ENCODE measurements around the gene MED6. TPM values are rescaled to one million over a fixed set of nuclear protein-coding genes. Genes with fewer than 3 reads are reported as not detected.

Gene MED6
- total RNA-seq, 1 experiment from 2014 or later: 49.9 TPM

- no peaks in the 10 kb centered on the region for H3K36me3 ChIP-seq (ENCODE audit: insufficient read depth, low read length)
- no peak overlapping the region for H3K27ac ChIP-seq (ENCODE audit: low read length)
- no peak overlapping the region for H3K9ac ChIP-seq (ENCODE audit: low read length)
- no peaks in the 10 kb centered on the region for H3K9me3 ChIP-seq (ENCODE audit: low read length)
- no peaks in the 10 kb centered on the region for H3K4me1 ChIP-seq (ENCODE audit: low read length)
- H3K79me2 ChIP-seq (ENCODE audit: low read length): no peaks in the 10 kb centered on the region
- no peaks in the 10 kb centered on the region for H3K27me3 ChIP-seq (ENCODE audit: low read length)
- no peak overlapping the region for H3K4me3 ChIP-seq (ENCODE audit: low read length)
- DNase-seq: no peak
- H3K9me2 ChIP-seq (replicated peaks; ENCODE audit: insufficient read depth, low read length): no peaks in the 10 kb centered on the region
- no peak overlapping the region for H3K4me2 ChIP-seq (ENCODE audit: low read depth, low read length, poor library complexity, severe bottlenecking)
- H2AFZ ChIP-seq (ENCODE audit: low read length): no peak overlapping the region
- H4K20me1 ChIP-seq (ENCODE audit: insufficient read depth, low read depth, low read length): no peaks in the 10 kb centered on the region
These were observed 17.9 kb upstream of the MED6 start for GRCh38 chr14:70618314-70618713.

- Histone ChIP-seq H2AFZ (ENCODE audit: low read length) (no peak overlapping the region), H3K27ac (ENCODE audit: low read length) (no peak overlapping the region), H3K79me2 (ENCODE audit: low read length) (no peaks in the 10 kb centered on the region), H4K20me1 (ENCODE audit: insufficient read depth, low read depth, low read length) (no peaks in the 10 kb centered on the region), H3K4me3 (ENCODE audit: low read length) (no peak overlapping the region), H3K4me1 (ENCODE audit: low read length) (no peaks in the 10 kb centered on the region), H3K27me3 (ENCODE audit: low read length) (no peaks in the 10 kb centered on the region), H3K4me2 (ENCODE audit: low read depth, low read length, poor library complexity, severe bottlenecking) (no peak overlapping the region), H3K9me2 (replicated peaks; ENCODE audit: insufficient read depth, low read length) (no peaks in the 10 kb centered on the region), H3K9ac (ENCODE audit: low read length) (no peak overlapping the region), H3K36me3 (ENCODE audit: insufficient read depth, low read length) (no peaks in the 10 kb centered on the region), H3K9me3 (ENCODE audit: low read length) (no peaks in the 10 kb centered on the region)
- DNase-seq: no peak
These were observed 16.2 kb upstream of the MED6 start for GRCh38 chr14:70616646-70617045.

GRCh38 chr14:70611216-70611615, 10.8 kb upstream of the MED6 start:
- Histone ChIP-seq H3K27ac (ENCODE audit: low read length) (no peak overlapping the region), H3K36me3 (ENCODE audit: insufficient read depth, low read length) (no peaks in the 10 kb centered on the region), H3K4me1 (ENCODE audit: low read length) (no peaks in the 10 kb centered on the region), H3K27me3 (ENCODE audit: low read length) (no peaks in the 10 kb centered on the region), H3K9me2 (replicated peaks; ENCODE audit: insufficient read depth, low read length) (no peaks in the 10 kb centered on the region), H3K4me2 (ENCODE audit: low read depth, low read length, poor library complexity, severe bottlenecking) (no peak overlapping the region), H3K9me3 (ENCODE audit: low read length) (no peaks in the 10 kb centered on the region), H4K20me1 (ENCODE audit: insufficient read depth, low read depth, low read length) (no peaks in the 10 kb centered on the region), H3K4me3 (ENCODE audit: low read length) (no peak overlapping the region), H3K9ac (ENCODE audit: low read length) (no peak overlapping the region), H2AFZ (ENCODE audit: low read length) (no peak overlapping the region), H3K79me2 (ENCODE audit: low read length) (no peaks in the 10 kb centered on the region)
- DNase-seq: no peak

GRCh38 chr14:70602254-70602653, 1.8 kb upstream of the MED6 start:
- H3K79me2 ChIP-seq (ENCODE audit: low read length): peaks cover 33% of the 10 kb centered on the region
- H3K9ac ChIP-seq (ENCODE audit: low read length): no peak overlapping the region
- no peak overlapping the region for H3K4me2 ChIP-seq (ENCODE audit: low read depth, low read length, poor library complexity, severe bottlenecking)
- H3K9me2 ChIP-seq (replicated peaks; ENCODE audit: insufficient read depth, low read length): peaks cover 5% of the 10 kb centered on the region; the same call in 1 of the 2 replicates
- DNase-seq: peak; percentile 48
- H4K20me1 ChIP-seq (ENCODE audit: insufficient read depth, low read depth, low read length): peaks cover 10% of the 10 kb centered on the region; the same call in 1 of the 2 replicates
- no peak overlapping the region for H3K4me3 ChIP-seq (ENCODE audit: low read length)
- H3K36me3 ChIP-seq (ENCODE audit: insufficient read depth, low read length): peaks cover 5% of the 10 kb centered on the region; the same call in 1 of the 2 replicates
- H3K27me3 ChIP-seq (ENCODE audit: low read length): no peaks in the 10 kb centered on the region
- H2AFZ ChIP-seq (ENCODE audit: low read length): no peak overlapping the region
- H3K9me3 ChIP-seq (ENCODE audit: low read length): no peaks in the 10 kb centered on the region
- no peak overlapping the region for H3K27ac ChIP-seq (ENCODE audit: low read length)
- H3K4me1 ChIP-seq (ENCODE audit: low read length): peaks cover 31% of the 10 kb centered on the region

GRCh38 chr14:70601162-70601561, 707 bp upstream of the MED6 start:
- Histone ChIP-seq H3K4me3 (ENCODE audit: low read length) (peak overlapping the region; percentile 69), H3K27ac (ENCODE audit: low read length) (no peak overlapping the region), H3K79me2 (ENCODE audit: low read length) (peaks cover 44% of the 10 kb centered on the region), H3K36me3 (ENCODE audit: insufficient read depth, low read length) (peaks cover 15% of the 10 kb centered on the region), H2AFZ (ENCODE audit: low read length) (peak overlapping the region; percentile 66; the same call in 1 of the 2 replicates), H4K20me1 (ENCODE audit: insufficient read depth, low read depth, low read length) (peaks cover 14% of the 10 kb centered on the region; the same call in 1 of the 2 replicates), H3K9me3 (ENCODE audit: low read length) (no peaks in the 10 kb centered on the region), H3K9ac (ENCODE audit: low read length) (peak overlapping the region; percentile 76), H3K4me1 (ENCODE audit: low read length) (peaks cover 31% of the 10 kb centered on the region), H3K9me2 (replicated peaks; ENCODE audit: insufficient read depth, low read length) (peaks cover 5% of the 10 kb centered on the region; the same call in 1 of the 2 replicates), H3K27me3 (ENCODE audit: low read length) (no peaks in the 10 kb centered on the region), H3K4me2 (ENCODE audit: low read depth, low read length, poor library complexity, severe bottlenecking) (peak overlapping the region; percentile 90)
- no peak for DNase-seq

- Histone ChIP-seq H3K79me2 (ENCODE audit: low read length) (peaks cover 62% of the 10 kb centered on the region), H3K4me1 (ENCODE audit: low read length) (peaks cover 31% of the 10 kb centered on the region), H2AFZ (ENCODE audit: low read length) (no peak overlapping the region), H3K27ac (ENCODE audit: low read length) (no peak overlapping the region), H3K9ac (ENCODE audit: low read length) (peak overlapping the region; percentile 88), H3K27me3 (ENCODE audit: low read length) (no peaks in the 10 kb centered on the region), H3K4me2 (ENCODE audit: low read depth, low read length, poor library complexity, severe bottlenecking) (peak overlapping the region; percentile 99), H3K4me3 (ENCODE audit: low read length) (peak overlapping the region; percentile 94), H3K9me3 (ENCODE audit: low read length) (no peaks in the 10 kb centered on the region), H3K9me2 (replicated peaks; ENCODE audit: insufficient read depth, low read length) (peaks cover 5% of the 10 kb centered on the region; the same call in 1 of the 2 replicates), H4K20me1 (ENCODE audit: insufficient read depth, low read depth, low read length) (peaks cover 18% of the 10 kb centered on the region; the same call in 1 of the 2 replicates), H3K36me3 (ENCODE audit: insufficient read depth, low read length) (peaks cover 29% of the 10 kb centered on the region)
- DNase-seq: no peak
These were observed 1.1 kb downstream of the MED6 start for GRCh38 chr14:70599345-70599744.

- H3K4me3 ChIP-seq (ENCODE audit: low read length): no peak overlapping the region
- H3K27ac ChIP-seq (ENCODE audit: low read length): no peak overlapping the region
- H3K9me2 ChIP-seq (replicated peaks; ENCODE audit: insufficient read depth, low read length): peaks cover 5% of the 10 kb centered on the region; the same call in 1 of the 2 replicates
- no peak overlapping the region for H2AFZ ChIP-seq (ENCODE audit: low read length)
- H3K9me3 ChIP-seq (ENCODE audit: low read length): no peaks in the 10 kb centered on the region
- H3K36me3 ChIP-seq (ENCODE audit: insufficient read depth, low read length): peaks cover 46% of the 10 kb centered on the region
- no peaks in the 10 kb centered on the region for H3K27me3 ChIP-seq (ENCODE audit: low read length)
- DNase-seq: no peak
- H4K20me1 ChIP-seq (ENCODE audit: insufficient read depth, low read depth, low read length): peaks cover 18% of the 10 kb centered on the region; the same call in 1 of the 2 replicates
- no peak overlapping the region for H3K4me2 ChIP-seq (ENCODE audit: low read depth, low read length, poor library complexity, severe bottlenecking)
- H3K79me2 ChIP-seq (ENCODE audit: low read length): peaks cover 75% of the 10 kb centered on the region
- H3K4me1 ChIP-seq (ENCODE audit: low read length): peaks cover 31% of the 10 kb centered on the region
- no peak overlapping the region for H3K9ac ChIP-seq (ENCODE audit: low read length)
These were observed 2.7 kb downstream of the MED6 start for GRCh38 chr14:70597731-70598130.

GRCh38 chr14:70595443-70596185, 4.8 kb downstream of the MED6 start:
- Histone ChIP-seq H3K27ac (ENCODE audit: low read length) (no peak overlapping the region), H3K9ac (ENCODE audit: low read length) (no peak overlapping the region)

More at GRCh38 chr14:70595443-70596185, 4.8 kb downstream of the MED6 start:
- Histone ChIP-seq H2AFZ (ENCODE audit: low read length) (no peak overlapping the region), H3K4me2 (ENCODE audit: low read depth, low read length, poor library complexity, severe bottlenecking) (no peak overlapping the region), H3K36me3 (ENCODE audit: insufficient read depth, low read length) (peaks cover 64% of the 10 kb centered on the region), H3K79me2 (ENCODE audit: low read length) (peaks cover 85% of the 10 kb centered on the region), H3K9me2 (replicated peaks; ENCODE audit: insufficient read depth, low read length) (no peaks in the 10 kb centered on the region), H3K27me3 (ENCODE audit: low read length) (no peaks in the 10 kb centered on the region), H3K9me3 (ENCODE audit: low read length) (no peaks in the 10 kb centered on the region), H3K4me1 (ENCODE audit: low read length) (peaks cover 14% of the 10 kb centered on the region), H4K20me1 (ENCODE audit: insufficient read depth, low read depth, low read length) (peaks cover 18% of the 10 kb centered on the region; the same call in 1 of the 2 replicates), H3K4me3 (ENCODE audit: low read length) (no peak overlapping the region)
- DNase-seq: no peak

Data from Karpas-422 (cell line).